HUDEP-2 (cell line): Measurements from ENCODE around the gene EPSTI1.

Experiments used
- DNase-seq, 76 experiments: peaks; one replicate each; lab custom pipeline; 2025; ENCODE audit not compliant: unreplicated experiment in 76 of 76; lab: John Stamatoyannopoulos, UW

The EPSTI1 gene

GRCh38 chr13:42905579-42905978 lies 86.5 kb downstream of the EPSTI1 start:
- no peak for DNase-seq

GRCh38 chr13:42899266-42899665 lies 92.8 kb downstream of the EPSTI1 start:
- DNase-seq, result no peak

- no peak for DNase-seq
Measured at GRCh38 chr13:42895776-42896175, 96.3 kb downstream of the EPSTI1 start.

DNA sequence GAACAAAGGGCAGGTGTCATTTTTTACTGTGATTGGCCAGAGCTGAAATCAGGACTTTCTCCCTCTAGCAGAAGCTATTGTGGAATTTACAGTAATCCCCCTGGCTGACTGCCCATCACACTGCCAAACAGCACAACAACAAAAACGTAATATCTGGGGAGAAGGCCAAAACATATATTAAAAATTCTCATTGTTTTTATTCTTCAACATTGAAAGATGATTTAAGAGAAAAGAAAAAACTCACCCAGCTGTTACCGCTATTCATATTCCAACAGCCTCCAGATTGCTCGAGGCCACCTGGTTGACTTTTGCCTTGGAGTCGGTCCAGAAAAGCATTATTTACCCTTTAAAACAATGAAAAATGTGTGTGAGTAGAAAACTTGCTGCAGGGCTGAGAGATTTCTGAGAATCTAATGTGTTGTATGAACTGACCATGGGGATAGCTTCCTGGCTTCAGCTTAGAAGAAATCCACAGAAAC lies 97.2 kb downstream of the EPSTI1 start:
- no peak for DNase-seq

GRCh38 chr13:42893214-42893671 lies 98.8 kb downstream of the EPSTI1 start:
- DNase-seq, result no peak

GRCh38 chr13:42892760-42893159 lies 99.3 kb downstream of the EPSTI1 start:
- no peak for DNase-seq

- no peak for DNase-seq
Measured at GRCh38 chr13:42891591-42891990, 100.5 kb downstream of the EPSTI1 start.

DNA sequence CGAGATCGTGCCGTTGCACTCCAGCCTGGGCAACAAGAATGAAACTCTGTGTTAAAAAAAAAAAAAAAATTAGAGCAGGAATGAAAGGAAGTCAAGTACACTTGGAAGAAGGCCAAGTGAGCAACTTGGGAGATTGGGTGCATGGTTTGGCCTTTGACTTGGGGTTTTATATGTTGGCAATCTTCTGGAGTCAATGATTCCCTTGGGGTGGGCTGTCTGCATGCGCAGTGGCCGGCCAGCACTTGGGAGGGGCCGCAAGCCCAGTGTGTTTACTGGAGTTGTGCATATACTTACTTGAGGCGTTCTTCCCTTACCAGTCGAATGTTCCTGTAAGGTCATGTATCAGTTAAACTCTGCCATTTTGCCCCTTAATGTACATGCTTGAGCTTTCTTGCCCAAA lies 106.7 kb downstream of the EPSTI1 start:
- DNase-seq, result no peak

DNA sequence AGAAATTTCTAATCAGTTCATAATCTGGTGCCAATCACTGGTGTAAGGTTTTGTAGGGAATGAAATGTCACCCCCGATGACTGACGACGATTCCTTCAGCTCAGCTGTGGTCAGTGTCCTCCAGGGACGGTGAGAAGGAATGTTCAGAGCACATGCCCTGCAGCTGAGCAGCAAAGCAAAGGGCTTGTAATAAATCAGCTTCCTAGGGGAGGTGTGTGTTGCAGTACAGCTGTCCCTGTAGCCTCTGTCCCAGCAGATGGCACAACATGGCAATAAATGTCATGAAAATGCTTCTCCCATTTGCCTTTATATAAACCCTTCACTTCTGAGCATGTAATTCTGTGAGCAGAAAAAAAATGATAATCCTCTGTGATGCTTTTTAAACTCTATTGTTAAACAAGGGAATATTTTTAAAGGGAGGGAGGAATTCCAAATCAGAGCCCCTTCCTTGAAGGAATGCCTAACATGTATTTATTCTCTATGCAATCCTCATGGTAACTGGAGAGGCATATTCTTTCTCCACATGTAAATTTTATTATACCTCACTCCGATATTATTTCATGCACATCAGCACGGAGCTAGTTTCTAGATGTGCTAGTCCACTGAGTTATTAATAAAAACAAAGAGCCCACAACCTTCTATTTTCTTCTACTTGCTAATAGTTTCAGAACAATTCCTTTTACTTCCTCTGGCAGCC lies 108.1 kb downstream of the EPSTI1 start:
- DNase-seq, result no peak

GRCh38 chr13:42883142-42883541 lies 108.9 kb downstream of the EPSTI1 start:
- DNase-seq, result peak in 1 of 76 experiments; percentile 1

DNA sequence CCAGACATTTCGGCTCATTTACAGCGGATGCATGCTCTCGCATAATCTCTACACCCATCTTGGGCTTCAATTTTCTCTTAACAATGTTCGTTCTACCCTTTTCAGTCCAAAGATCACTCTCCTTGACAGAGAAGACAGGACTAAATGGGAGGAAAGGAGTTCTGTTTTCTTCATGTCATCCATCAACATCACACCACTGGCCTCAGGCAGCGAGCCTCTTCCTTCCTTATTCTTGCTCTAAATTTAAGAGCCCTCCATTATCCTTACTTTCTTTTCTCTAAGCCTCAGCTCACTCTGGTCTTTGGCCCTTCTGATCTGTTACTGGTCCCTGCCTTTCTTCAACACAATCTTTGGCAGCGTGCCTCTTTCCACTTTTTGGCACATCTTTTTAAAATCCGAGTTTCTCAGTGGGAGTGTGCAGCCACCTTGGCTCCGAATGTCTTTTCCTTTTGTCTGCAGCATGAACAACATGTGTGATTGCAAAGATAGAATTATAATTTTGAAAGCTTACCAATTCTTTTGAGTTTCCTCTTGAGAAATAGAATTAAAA lies 111.9 kb downstream of the EPSTI1 start:
- DNase-seq, result no peak

GRCh38 chr13:42878721-42879120 lies 113.3 kb downstream of the EPSTI1 start:
- no peak for DNase-seq

DNA sequence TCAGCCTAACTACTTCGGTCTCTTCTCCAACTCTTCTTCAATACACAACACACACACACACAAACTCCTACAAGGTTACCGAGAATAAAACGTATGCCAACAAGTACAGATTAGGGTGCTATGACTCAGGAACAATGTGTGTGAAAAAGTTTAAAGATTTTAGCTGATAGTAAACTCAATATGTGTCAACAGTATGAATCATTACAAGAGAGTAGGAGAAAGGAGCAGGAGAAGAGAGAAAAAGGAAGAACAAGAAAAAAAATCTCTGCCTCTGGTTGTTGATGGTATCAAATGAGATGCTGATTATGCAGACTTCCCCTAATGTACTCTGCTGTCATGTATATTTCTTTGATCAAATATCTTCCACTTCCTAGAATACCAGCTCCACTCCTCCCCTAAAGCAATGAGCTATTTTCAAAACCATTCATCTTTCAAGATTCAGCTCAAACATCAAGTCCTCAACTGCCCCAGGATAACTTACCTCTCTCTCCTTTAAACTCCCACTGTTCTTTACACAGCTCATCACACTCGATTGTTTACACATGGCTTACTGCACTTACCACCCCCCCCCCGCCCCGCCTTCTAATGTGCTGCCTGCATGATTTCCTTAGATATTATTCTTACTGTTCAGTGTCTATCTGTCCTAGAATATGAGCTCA lies 115.0 kb downstream of the EPSTI1 start:
- DNase-seq, result no peak

DNA sequence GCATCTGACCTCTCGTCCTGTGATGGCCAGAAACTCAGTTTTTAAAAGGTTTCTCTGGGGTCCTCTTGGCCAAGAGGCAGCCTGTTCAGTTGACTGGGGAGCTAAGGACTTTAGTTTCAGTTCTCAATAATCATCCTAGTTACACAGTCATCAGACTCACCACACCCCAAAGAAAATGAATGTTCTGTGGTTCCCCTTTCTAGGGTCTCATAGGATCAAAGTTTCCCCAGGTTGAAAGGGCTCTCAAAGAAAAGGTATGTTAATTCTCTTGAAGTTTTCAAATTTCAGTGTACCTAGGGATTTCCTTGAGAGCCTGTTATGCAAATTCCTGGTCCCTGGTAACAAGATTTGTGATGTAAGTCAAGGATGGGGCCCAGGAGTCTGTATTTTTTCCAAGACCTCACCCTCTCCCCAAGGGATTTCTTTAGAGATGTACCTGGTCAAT lies 115.7 kb downstream of the EPSTI1 start:
- no peak for DNase-seq

DNA sequence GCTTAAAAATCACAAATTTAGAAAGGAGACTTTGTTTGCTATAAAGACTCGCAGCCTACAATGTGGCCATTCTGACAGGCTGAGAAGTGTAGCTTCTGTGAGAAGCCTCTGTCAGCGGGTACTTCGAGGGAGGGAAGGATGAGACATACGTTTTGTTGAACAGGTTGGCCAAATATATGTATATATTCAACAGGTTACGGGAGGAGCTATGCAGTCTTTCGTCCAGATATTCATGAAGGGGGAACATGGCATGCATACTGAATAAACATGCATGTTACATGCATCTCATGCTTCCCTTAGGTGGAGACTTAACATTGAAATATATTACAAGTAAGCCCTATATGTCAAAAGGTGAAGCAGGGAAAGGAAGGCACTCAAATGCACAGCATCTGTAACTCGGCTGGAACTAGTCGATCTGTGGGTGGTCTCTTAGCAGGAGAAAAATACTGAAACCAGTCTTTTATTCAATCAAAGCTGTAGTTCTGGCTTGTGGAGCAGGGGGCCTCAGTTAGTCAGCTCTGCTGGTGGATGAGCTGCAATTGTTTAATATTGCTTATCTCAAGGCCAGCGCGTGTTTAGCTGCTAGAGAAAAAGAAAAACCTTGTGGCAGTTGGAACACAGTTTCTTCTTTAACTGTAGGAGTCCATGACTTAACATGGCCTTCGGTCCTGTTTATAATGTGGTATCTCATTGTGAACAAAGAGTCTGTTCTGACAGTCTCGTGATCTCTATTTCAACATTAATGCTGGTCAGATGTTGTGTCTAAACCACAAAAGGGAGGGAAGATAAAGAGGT lies 116.4 kb downstream of the EPSTI1 start:
- DNase-seq, result no peak

DNA sequence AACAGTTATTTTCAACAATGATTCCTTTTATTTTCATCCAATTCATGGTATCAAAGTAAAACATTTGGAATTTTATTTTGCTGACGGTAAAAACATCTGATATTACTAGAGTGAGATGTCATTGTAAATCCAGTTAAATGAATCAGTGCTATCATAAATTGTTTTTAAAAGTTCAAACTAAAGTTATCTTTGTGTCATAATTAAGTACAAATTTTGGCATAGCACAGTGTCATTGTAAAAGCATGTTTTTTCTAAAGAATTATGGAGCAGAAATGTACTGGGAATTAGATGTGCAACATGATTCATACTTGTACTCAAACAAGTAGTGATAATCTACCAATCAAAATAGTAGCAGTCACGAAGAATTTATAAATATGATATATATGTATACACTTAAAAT lies 117.8 kb downstream of the EPSTI1 start:
- no peak for DNase-seq

DNA sequence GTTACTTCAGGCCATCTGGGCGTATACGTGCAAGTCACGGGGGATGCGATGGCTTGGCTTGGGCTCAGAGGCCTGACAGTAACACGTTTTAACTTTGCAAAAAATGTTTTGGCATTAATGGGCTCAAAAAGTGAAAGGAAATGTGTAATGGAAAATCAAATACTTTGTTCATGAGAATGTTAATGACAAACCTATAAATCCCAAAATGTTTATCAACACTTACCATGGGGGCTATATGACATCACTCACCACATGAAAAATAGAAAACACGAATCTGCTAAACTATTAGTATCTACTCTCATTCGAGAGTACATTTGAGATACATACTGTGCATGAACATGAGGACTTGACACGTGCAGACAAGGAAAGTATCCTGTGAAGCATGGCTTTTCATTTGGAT lies 119.0 kb downstream of the EPSTI1 start:
- DNase-seq, result no peak

GRCh38 chr13:42867232-42867631 lies 124.8 kb downstream of the EPSTI1 start:
- DNase-seq, result no peak

DNA sequence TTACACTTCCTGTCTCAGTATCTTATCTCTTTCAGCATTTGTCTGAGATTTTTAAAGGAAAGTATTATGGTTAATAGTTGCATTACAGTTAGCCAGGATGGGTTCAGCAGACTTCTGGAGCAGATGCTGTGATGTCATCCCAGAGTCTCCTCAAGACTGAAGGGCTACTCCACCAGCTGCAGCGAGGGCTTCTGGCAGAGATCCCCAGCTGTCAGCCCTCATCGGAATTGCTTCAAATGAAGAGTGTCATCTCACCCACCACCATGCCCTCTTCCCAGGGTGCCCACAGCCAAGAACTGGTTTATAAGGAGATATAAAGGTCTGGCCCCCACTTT lies 126.3 kb downstream of the EPSTI1 start:
- no peak for DNase-seq

GRCh38 chr13:42864952-42865767 lies 126.9 kb downstream of the EPSTI1 start:
- DNase-seq, result no peak
